NOMO-1 treated with dmso at 0.1 percent for 144 hours (cell line): ENCODE measurements around the gene GSAP.
"Not testable (repeated sequence)": the region's sequence is repeated elsewhere in the genome, so short reads cannot be mapped to it uniquely, and the experiment has no call there.

ENCODE experiments used
- DNase-seq: peaks from one replicate; lab custom pipeline; 2025; ENCODE audit not compliant: unreplicated experiment; lab: John Stamatoyannopoulos, UW

GSAP gene, protein sequence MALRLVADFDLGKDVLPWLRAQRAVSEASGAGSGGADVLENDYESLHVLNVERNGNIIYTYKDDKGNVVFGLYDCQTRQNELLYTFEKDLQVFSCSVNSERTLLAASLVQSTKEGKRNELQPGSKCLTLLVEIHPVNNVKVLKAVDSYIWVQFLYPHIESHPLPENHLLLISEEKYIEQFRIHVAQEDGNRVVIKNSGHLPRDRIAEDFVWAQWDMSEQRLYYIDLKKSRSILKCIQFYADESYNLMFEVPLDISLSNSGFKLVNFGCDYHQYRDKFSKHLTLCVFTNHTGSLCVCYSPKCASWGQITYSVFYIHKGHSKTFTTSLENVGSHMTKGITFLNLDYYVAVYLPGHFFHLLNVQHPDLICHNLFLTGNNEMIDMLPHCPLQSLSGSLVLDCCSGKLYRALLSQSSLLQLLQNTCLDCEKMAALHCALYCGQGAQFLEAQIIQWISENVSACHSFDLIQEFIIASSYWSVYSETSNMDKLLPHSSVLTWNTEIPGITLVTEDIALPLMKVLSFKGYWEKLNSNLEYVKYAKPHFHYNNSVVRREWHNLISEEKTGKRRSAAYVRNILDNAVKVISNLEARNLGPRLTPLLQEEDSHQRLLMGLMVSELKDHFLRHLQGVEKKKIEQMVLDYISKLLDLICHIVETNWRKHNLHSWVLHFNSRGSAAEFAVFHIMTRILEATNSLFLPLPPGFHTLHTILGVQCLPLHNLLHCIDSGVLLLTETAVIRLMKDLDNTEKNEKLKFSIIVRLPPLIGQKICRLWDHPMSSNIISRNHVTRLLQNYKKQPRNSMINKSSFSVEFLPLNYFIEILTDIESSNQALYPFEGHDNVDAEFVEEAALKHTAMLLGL

DNA sequence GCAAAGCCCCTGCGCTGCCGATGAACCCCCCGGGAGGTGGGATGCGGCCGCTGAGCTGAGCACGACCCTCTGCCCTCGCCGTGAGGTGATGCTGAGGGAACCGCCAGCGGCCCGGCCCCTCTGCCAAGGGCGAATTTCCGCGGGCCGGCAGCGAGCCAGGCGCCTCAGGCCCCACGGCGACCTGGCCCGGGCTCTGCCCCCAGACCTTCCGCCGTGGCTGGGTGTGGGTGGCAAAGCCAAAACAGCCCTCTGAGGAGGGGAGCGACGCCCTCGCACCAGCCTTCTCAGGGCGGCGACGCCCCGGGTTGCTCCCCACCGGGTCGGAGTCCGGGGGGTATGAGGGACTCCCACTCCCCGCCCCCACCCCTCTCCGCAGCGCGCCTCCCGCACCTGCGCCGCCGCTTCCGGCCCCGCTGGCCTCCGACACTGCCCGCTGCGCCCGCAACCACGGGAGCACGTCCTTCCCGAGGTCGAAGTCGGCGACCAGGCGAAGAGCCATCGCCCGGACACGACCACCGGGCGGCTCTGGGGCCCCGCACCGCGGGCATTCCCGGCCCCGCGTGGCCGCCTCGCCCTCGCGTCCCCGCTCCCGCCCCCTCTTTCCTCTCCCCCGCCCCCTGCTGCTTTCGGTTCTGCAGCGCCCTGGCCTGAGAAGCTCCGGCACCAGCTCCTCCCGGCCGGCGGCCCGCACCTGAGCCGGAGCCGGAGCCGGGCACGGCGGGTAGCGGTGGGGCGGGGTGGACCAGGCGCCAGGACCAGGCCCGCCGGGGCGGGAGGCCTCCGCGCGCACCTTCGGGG is at the start of gene GSAP:
Gene GSAP (minus strand): TSS at position 527 of the 798 bp plus-strand sequence. CDS start 28 bp downstream, at position 499.
- DNase-seq: peak; percentile 63

DNA sequence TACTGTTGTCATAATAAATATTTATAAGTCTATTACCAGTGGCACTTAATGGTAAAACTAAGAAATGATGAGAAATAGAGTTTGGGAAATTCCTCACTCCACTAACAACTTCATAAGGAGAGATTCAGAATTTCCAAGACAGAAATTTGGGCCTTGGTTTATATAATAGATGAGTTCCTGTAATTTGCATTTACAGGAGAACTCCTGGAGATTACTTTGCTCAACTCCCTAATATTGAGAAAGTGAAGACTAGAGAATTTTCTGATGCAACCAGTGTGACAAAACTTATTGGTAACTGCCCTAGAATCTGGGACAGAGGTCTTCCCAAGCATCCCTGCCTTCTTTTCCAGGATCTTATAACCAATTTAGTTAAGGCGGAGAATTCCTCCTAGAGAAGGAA is 49.1 kb upstream of the GSAP start:
- no peak for DNase-seq

DNA sequence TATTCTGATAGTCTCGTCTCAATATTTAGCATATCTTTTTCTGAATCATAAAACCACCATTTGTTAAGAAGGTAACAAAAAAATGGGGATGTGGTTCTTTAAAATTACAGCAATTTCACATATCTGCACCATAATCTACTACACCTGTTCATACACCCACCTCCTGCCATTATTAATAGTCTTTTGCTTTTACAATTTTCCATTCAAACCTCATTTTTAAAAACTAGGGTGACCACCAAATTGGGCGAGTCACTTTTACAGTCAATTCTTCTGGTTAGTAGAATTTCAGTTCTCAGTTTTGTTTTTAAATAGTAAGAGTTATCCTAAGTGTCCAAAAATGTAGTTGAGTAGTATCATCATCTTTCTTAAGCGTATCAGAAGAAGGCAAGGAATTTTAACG is 48.4 kb upstream of the GSAP start:
- no peak for DNase-seq

DNA sequence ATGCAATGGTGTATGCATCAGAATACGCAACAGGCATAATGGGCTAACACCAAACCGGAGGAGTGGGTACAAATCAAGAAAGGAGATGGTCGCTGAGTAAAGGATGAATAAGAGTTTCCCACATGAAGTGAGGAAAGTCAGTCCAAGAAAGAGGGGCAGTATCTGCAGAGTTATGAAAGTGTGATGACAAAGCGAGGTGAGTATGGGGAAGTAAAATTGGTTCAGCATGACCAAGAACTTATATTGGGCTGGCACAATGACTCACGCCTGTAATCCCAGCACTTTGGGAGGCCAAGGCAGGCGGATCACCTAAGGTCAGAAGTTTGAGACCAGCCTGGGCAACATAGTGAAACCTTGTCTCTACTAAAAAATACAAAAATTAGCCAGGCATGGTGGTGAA is 47.5 kb upstream of the GSAP start:
- DNase-seq: peak; percentile 96

DNA sequence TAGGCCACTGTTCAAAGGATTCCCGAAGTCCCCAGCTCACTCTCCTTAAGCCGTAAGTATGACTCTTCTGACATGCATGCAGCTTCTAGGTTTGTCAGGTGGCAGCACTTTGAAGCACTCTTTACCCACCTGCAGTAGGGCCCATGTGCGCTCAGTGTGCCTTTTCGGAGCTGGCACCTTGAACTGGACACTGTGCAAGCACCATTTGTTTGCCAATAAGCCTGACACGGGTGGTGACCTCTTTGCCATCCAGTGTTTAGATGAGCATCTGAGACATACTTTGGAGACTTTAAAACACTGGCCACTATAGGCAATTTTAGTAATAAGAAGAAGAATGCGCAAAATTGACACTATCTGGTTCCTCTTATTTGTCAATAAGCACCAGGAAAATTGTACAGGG is 45.7 kb upstream of the GSAP start:
- DNase-seq: no peak

DNA sequence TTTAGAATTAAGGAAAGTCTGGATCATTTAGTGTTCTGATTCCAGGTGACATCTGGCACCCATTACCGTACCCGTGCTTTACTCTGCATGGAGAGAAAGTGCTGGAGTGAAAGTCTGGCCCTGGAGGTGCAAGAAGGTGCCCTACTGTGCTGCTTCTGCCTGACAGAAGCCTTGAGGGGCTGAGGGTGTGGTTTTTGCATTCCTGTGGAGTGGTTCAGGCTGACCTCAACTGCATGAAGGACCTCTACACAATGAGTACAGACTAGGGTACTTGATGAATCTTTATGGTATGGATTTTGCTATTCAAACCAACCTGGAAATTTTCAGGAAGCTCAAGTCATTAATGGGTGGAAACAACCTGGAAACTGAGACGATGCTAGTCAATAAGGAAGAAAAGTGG is 45.1 kb upstream of the GSAP start:
- no peak for DNase-seq

DNA sequence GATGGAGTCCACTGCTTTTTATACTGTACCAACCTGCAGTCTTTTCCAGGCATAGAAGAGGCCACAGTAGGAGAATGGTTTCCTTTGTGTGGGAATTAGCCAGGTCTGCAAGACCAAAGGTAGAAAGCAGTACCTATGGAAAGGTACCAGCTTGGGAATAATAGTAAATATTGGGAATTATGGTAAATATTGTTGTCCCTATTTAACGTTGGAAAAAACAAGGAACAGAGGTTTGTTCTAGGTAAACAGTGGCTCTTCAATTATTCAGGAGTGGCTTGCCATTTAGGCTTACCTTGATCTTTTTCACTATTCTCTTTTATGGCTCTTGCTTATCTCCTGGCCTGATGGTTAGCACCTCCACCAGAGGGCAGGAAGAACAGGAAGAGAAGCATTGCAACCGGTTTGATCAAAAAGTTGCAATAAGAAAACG is 43.9 kb upstream of the GSAP start:
- peak; percentile 64 for DNase-seq

DNA sequence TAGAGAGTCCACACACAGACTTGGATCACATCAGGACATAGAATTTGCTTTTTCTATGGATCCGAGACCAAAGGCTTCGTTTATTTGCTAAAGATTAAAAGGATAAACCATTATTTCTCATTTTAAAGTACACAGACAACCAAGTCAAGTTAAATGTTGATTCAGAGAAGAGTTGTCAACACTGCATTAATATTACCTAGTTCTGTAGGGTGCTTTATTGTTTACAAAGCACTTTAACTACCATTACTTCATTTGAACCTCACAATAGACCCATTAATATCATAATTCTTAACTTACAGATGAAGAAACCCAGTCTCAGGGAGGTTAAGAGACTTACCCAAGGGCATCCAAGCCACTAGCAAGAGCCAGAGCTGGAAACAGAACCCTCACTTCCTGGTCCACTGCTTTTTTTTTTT is 43.2 kb upstream of the GSAP start:
- no peak for DNase-seq

DNA sequence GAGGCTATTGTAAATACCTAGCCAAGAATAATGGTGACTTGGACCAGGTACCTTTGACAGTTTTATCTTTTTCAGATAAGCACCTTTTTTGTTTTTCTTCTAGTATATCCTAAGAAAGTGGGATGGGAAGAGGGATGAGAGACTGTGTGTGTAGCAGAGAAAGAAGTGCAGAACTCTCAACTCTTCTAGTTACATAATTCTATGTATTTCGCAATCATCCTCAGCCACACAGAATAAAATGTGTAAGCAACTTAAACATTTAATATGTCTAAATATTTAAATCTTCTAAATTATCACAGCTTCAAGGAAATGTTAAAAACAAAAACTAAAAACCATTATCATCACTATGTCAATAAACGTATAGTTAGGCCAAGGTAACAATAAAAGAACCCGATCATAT is 42.6 kb upstream of the GSAP start:
- DNase-seq: no peak

DNA sequence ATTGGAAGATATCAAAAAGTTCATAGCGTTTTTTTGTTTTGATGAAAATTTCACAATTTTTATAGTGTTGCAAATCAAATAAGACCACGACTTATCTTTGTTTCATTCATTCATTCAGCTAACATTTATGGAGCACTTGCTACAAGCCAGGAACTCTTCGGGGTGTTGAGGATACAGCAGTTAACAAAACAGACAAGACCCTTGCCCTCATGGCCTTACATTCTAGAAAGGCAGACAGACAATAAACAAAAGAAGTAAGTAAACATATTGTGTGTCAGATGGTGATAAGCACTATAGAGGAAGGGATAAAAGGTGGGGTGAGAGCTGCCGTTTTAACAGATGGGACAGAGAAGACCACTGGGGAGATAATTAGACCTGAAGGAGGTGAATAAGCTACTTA is 41.6 kb upstream of the GSAP start:
- no peak for DNase-seq

DNA sequence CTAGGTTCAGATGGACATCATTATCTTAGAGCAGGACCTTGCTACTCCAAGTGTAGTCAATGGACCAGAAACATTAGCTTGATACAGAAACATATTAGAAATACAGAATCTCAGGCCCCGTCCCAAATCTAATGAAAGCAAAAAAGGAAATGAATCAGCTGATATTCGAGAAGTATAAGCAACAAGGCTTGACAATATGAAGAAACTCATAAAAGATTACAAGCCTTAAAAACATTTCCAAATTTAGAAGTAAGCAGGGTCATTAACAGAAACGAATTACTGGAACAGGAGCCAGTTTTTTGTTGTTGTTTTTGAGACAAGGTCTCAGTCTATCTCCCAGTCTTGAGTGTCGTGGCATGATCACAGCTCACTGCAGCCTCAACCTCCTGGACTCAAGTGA is 40.5 kb upstream of the GSAP start:
- DNase-seq: no peak

DNA sequence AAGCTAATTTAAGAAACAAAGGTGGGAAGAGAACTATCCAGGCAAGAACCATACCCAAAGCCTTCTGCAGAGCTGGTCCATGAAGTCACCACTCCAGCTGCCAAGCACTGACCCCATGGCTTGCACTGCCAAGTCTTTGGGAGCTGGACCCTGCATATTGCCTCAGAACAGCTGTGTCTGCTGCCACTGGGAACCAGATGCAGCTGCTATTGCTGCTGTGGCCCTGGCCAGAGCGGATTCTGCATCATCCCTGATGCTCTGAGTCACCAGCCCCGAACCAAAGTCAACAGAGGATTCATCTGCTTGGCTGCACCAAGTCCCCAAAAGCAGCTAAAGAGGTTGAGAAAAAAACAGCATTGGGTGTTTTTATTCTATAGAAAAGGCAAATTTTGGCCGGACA is 39.2 kb upstream of the GSAP start:
- no peak for DNase-seq

DNA sequence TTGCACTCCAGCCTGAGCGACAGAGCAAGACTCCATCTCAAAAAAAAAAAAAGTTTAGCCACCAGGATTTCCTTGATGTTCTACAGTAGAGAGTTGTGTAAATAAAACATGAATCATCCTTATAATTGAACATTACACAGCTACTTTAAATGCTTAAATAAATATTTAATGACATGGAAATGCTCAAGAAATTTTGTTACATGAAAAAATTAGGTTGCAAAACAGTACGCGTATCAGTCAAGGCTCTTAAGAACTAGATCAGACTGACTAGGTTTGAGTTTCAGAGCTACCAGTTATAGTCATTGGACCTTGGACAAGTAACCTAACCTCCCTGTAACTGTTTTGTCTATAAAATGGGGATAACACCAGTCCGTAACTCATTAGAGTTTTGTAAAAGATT is 38.7 kb upstream of the GSAP start:
- no peak for DNase-seq

DNA sequence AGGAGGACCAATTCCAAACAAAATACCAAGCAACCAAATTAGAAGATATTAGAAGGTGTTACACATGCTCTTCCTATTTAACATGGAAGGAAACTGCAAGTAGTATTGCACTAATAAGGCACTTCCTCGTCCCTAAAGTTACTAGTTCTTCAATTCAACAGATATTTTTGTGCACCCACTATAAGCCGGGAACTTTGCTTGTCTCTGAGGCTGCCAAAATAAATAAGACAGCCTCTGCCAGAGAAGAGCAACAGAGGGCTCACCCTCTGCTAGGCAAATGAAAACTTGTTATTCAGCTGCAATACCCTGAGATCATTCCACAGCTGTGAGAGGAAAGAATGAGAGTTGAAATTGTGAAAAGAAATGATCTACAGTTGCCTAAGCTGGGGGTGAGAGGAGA is 37.4 kb upstream of the GSAP start:
- DNase-seq: peak; percentile 42

DNA sequence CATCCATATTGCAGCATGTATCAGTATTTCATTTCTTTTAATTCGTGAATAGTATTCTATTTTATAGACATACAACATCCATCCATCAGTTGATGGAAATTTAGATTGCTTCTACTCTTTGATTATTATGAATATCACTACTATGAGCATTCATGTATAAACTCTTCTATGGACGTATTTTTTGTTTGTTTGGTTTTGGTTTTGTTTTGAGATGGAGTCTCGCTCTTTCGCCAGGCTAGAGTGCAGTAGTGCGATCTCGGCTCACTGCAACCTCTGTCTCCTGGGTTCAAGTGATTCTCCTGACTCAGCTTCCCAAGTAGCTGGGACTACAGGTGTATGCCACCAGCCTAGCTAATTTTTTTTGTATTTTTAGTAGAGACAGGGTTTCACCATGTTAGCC is 35.8 kb upstream of the GSAP start:
- DNase-seq: not testable (repeated sequence)

DNA sequence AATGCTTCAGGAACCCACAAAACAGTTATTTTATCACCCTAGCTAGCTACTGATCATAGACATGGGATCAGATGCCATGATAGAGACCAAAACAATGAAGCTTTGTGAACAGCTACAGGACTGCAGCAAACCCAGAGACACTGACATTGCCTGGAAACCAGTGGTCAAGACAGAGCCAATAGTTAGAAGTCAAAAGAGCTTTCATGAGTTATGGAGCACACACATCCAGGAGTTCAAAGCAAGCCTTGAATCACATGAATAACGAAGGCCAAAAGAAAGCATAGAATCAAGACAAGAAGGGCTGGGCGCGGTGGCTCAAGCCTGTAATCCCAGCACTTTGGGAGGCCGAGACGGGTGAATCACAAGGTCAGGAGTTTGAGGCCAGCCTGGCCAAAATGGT is 34.5 kb upstream of the GSAP start:
- DNase-seq: no peak

DNA sequence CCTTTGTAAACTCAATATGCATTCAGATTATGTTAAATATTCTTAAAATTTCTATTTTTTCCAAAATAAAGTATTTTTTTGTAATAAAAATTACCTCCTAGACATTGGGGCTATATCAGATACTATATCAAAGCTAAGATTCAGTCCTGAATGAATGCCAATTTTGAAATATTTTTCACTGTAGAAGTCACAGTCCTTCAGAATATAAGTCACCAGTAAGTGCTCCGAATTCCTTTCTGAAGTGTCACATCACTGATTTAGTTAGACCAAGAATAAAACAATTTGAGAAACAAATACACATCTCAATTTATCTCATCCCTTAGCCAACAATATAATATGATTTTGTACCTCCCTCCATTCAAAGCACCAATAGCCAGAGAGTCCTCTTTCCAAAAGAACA is 33.9 kb upstream of the GSAP start:
- no peak for DNase-seq

DNA sequence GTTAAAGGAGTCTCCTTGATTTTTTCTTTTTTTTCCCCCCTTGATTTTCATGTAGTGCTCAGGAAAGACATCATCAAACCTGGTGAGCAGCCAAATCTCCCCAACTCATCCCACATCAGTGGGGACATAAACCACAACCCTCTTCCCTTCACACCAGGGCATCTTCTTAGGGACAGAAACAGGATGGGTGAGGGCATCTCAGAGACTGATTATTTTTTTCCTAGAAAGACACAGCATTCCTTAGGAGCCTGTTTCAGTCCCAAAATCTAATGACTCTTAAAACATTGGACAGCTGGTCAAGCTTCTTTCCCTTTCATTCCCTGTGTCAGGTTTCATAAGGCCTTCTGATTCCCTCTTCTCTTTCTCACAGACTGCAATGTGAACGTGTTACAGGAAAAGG is 31.5 kb upstream of the GSAP start:
- DNase-seq: no peak

DNA sequence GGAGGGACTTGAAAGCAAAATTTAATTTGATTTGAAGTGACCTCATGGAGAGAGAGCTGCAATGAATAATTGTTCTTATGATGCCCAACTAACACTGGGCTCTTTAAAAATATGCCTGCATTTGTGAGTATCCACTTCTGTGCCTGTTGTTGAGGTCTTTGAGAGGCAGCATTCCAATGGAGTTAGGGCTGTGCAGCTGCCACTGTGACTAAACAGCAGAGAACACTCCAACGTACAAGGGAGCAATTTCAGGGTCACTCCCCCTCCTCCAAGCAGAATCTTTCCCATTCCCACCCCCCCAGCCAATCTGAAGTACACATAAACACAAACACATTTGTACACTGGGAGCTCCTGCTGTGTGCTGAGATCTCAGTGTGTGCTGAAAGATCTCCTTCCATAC is 28.0 kb upstream of the GSAP start:
- no peak for DNase-seq

DNA sequence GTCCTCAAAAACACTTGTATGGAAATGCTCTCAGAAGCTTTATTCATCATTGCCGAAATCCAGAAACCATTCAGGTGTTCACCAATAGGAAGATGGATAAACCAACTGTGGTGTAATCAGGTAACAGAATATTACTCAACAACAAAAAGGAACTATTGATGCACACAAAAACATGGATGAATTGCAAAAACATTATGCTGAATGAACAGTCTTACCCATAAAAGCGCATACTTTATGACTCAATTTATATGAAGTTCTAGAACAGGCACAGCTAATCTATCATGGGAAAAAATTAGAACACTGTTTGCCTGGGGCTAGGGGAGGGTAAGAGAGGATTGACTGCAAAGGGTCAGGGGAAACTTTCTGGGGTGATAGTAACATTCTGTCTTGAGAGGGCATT is 26.9 kb upstream of the GSAP start:
- no peak for DNase-seq

DNA sequence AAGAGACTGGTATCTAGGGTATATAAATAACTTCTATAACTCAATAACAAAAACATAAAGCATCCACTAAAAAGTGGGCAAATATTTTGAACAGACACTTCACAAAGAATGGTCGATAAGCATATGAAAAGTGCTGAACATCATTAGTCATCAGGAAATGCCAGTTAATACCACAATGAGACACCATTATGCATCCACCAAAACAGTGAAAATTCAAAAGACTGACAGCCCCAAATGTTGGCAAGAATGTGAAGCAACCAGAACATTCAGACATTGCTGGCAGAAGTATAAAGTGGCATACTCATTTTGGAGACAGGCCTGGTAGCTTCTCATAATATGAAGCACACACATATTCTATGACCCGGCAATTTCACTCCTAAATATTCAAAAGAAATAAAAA is 26.5 kb upstream of the GSAP start:
- no peak for DNase-seq

DNA sequence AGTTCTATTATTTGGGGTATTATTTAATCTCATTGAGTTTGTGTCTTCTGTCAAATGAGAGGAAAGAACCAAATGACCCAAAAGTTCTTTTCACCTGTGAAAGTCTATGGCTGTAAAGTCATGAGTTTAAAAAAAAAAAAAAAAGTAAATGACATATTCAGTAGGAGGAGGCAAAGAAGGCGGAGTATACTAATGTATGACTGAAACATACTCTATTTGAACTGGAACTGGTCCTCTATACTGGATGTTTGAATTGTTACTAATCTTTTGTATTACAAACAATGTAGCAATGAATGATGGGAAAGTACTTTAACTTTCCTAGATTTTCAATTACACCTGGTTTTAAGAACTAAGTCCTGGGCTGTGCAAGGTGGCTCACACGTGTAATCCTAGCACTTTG is 24.9 kb upstream of the GSAP start:
- DNase-seq: no peak
